ENCODE results near the gene SCP2. TPM values are rescaled to one million over a fixed set of nuclear protein-coding genes. Genes with fewer than 3 reads are reported as not detected.

The SCP2 gene
- total and polyA plus RNA-seq, 8 donors = 45.7 to 110 (median 70.4) TPM

DNA sequence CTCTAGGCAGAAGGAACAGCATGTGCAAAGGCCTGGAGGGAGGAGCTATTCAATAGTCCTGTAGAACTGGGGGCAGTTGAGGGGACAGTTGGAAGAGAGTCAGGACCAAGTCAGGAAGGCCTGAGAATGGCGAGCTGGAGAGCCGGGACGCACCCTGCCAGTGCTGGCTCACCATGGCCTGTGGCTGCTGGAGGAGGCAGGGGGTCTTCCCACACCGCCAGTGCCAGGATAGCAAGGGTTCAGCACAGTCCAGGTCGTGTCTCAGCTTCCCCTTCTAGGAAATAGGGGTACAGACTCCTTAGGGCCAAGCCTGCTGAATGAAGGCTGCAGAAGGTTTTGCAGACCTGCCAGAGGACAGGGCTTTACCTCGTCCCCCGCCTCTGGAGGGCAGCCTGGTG is 142.2 kb downstream of the SCP2 start:
- DNase-seq (peak in 1 of 6 donors; percentile 38), FAIRE-seq (no peak)
- 78 to 83% methylated on average over 7 of the region's 7 CpGs for WGBS, 2 donors

DNA sequence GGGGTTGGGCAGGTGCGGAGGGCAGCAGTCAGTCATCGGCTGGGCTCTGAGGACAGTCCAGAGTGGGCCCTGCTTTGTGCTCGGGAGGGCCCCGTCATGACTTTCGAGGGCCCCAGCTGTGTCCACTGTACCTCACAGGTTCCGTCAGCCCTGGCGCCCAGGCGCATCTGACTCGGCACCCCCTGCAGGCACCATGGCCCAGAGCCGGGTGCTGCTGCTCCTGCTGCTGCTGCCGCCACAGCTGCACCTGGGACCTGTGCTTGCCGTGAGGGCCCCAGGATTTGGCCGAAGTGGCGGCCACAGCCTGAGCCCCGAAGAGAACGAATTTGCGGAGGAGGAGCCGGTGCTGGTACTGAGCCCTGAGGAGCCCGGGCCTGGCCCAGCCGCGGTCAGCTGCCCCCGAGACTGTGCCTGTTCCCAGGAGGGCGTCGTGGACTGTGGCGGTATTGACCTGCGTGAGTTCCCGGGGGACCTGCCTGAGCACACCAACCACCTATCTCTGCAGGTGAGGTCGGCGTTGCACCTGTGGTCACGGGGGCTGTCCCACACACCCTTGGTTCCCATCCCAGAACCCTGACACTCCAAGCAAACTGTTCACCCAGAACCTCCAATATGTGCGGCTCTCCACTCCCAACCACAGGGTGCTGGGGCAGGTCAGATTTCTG is 142.7 kb downstream of the SCP2 start:
- intact Hi-C loops (cut with DNase I) = no loop called here
- H3K9me3 ChIP-seq = no peaks in the 10 kb centered on the region
- 88 to 90% methylated on average over 31 of the region's 31 CpGs for WGBS, 2 donors
- H3K4me3 ChIP-seq = no peak overlapping the region
- H3K27ac ChIP-seq = no peak overlapping the region
- TF ChIP-seq, protein P1, sequence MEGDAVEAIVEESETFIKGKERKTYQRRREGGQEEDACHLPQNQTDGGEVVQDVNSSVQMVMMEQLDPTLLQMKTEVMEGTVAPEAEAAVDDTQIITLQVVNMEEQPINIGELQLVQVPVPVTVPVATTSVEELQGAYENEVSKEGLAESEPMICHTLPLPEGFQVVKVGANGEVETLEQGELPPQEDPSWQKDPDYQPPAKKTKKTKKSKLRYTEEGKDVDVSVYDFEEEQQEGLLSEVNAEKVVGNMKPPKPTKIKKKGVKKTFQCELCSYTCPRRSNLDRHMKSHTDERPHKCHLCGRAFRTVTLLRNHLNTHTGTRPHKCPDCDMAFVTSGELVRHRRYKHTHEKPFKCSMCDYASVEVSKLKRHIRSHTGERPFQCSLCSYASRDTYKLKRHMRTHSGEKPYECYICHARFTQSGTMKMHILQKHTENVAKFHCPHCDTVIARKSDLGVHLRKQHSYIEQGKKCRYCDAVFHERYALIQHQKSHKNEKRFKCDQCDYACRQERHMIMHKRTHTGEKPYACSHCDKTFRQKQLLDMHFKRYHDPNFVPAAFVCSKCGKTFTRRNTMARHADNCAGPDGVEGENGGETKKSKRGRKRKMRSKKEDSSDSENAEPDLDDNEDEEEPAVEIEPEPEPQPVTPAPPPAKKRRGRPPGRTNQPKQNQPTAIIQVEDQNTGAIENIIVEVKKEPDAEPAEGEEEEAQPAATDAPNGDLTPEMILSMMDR (IDR thresholded peaks at IDR 0.05) = no peak
- H3K27me3 ChIP-seq = no peaks in the 10 kb centered on the region
- no peak for ATAC-seq
- no peaks in the 10 kb centered on the region for H3K36me3 ChIP-seq
- no peaks in the 10 kb centered on the region for H3K4me1 ChIP-seq
- no peak for FAIRE-seq
- peak in 2 of 6 donors; percentile 53 to 61 for DNase-seq

More for the DNA sequence above, 142.2 kb downstream of the SCP2 start:
- no peak overlapping the region for H3K4me3 ChIP-seq
- no peaks in the 10 kb centered on the region for H3K36me3 ChIP-seq
- no peaks in the 10 kb centered on the region for H3K4me1 ChIP-seq
- TF ChIP-seq, protein P1 (IDR thresholded peaks at IDR 0.05) = no peak
- intact Hi-C loops (cut with DNase I) = no loop called here
- H3K27ac ChIP-seq = no peak overlapping the region
- no peaks in the 10 kb centered on the region for H3K27me3 ChIP-seq
- no peaks in the 10 kb centered on the region for H3K9me3 ChIP-seq
- ATAC-seq = no peak

DNA sequence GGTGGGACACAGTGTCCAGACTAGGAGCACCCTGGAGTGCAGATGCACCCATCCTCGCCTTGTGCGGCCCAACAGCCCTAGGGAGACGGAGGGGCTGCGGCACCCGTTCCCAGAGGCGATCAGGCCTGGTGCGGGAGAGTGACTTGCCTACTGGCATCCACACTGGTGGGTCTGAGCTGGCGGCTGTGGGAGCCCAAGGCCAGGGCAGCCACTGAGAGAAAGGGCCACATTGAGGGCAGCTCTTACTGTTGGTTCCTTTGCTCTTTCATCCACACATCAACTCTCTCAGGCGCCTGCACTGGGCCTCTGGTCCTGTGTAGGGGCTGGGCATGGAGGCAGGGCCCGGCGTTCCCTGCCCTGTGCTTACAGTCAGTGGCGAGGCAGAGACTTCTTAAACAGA is 143.5 kb downstream of the SCP2 start:
- TF ChIP-seq, protein P1 (IDR thresholded peaks at IDR 0.05) = no peak
- intact Hi-C loops (cut with DNase I) = no loop called here
- DNase-seq (peak in 2 of 6 donors; percentile 38 to 51), FAIRE-seq (no peak), ATAC-seq (no peak)
- H3K9me3 ChIP-seq = no peaks in the 10 kb centered on the region
- 93 to 96% methylated on average over 12 of the region's 12 CpGs for WGBS, 2 donors
- no peaks in the 10 kb centered on the region for H3K36me3 ChIP-seq
- H3K27ac ChIP-seq = no peak overlapping the region
- no peak overlapping the region for H3K4me3 ChIP-seq
- no peaks in the 10 kb centered on the region for H3K27me3 ChIP-seq
- H3K4me1 ChIP-seq = no peaks in the 10 kb centered on the region

DNA sequence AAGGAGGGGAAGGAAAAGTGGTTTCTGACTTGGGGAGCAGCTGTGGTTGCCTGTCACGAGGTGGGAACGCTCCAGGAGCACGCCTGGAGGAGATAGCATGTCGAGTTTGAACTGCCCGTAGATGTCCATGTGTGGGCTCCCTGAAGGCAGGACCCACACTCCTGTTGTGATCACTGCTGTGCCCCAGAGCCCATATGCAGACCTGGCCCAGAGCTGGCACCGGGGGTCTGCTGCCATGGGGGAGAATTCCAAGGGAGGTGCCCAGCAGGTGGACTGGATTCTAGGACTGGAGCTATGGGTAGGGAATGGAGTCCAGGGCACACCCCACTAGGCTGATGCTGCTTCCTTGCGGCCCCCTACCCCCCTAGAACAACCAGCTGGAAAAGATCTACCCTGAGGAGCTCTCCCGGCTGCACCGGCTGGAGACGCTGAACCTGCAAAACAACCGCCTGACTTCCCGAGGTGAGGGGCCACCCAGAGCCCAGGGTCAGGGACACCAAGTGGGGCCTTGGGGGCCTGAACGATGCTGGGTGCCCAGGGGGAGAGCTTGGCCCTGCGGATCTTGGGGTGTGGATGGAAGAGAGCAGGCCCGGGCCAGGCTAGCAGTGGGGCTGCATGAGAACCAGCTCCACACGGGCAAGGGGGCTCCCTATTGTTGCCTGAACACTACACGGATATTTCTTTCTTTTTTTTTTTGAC is 144.2 kb downstream of the SCP2 start:
- Histone ChIP-seq H3K27me3 (no peaks in the 10 kb centered on the region), H3K9me3 (no peaks in the 10 kb centered on the region), H3K4me3 (no peak overlapping the region), H3K36me3 (no peaks in the 10 kb centered on the region), H3K4me1 (no peaks in the 10 kb centered on the region), H3K27ac (no peak overlapping the region)
- TF ChIP-seq, protein P1 (IDR thresholded peaks at IDR 0.05) = no peak
- intact Hi-C loops (cut with DNase I) = no loop called here
- peak in 2 of 6 donors; percentile 39 for DNase-seq
- no peak for FAIRE-seq
- ATAC-seq = no peak
- 80 to 83% methylated on average over 17 of the region's 17 CpGs for WGBS, 2 donors

DNA sequence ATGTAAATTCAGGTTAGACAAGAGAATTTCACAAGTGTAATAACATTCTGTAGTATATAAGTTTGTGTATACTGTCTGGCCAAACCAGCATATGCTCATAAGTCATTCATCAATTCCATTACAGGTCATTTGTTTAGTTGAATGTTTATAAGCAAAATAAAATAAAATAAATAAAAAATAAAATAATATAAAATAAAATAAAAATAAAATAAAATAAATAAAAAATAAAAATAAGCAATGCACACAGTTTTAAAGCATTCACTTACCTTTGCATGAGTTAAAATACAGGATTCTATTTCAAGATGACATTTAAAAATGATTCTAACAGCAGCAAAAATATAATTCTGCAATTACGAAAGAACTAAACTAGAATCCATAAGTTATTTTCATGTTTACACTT is 144.8 kb downstream of the SCP2 start:
- H3K9me3 ChIP-seq = no peaks in the 10 kb centered on the region
- no peak overlapping the region for H3K4me3 ChIP-seq
- intact Hi-C loops (cut with DNase I) = no loop called here
- H3K27ac ChIP-seq = no peak overlapping the region
- H3K27me3 ChIP-seq = no peaks in the 10 kb centered on the region
- DNase-seq (no peak), ATAC-seq (no peak), FAIRE-seq (peak; percentile 37)
- H3K36me3 ChIP-seq = no peaks in the 10 kb centered on the region
- WGBS, 2 donors = 76 to 86% methylated on average over 1 of the region's 1 CpG
- no peaks in the 10 kb centered on the region for H3K4me1 ChIP-seq
- TF ChIP-seq, protein P1 (IDR thresholded peaks at IDR 0.05) = no peak

Data from pancreas (tissue), 10 donors.